GM19238 (cell line): ENCODE data around the gene LCAT.

ENCODE experiments used
- DNase-seq: peaks from one replicate; pipeline ENCODE4 v3.0.0; 2011; ENCODE audit warnings: low spot score; ENCODE audit not compliant: insufficient read length

The LCAT gene

DNA sequence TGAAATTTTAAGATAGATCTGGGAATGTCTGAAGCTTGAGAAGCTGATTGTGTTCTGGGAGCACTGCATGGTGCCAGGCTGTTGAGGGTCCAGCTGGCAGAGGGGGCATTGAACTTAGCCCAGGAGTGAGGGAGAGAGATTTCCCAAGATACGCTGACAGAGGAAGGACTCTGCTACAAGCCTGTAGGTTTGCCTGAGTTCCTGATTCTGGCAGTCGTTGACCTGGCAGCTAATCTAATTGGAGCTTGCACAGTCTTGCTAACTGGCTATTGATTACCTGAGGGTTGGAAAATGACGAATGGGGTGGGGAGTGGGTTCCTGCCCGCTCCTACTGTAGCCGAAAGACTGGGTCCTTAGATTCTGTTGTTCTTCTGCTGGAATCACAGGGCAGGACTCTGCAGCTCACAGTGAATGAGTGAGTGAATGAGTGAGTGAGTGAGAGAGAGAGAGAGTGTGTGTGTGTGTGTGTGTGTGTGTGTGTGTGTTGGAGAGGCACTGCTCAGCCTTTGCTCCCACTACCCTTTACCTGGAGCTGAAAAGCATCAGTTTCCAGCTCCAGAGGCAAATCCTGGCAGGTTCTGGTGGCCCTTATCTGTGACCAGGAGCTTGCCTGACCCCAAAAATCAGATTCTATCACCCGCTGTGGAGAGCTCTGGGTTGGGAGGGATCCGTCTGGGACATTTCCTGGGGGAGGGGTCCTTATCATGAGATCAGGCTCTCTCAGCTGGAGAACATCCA is 29.0 kb downstream of the LCAT start:
- DNase-seq, result no peak

GRCh38 chr16:67910158-67910557 is 33.8 kb downstream of the LCAT start:
- DNase-seq, result no peak

DNA sequence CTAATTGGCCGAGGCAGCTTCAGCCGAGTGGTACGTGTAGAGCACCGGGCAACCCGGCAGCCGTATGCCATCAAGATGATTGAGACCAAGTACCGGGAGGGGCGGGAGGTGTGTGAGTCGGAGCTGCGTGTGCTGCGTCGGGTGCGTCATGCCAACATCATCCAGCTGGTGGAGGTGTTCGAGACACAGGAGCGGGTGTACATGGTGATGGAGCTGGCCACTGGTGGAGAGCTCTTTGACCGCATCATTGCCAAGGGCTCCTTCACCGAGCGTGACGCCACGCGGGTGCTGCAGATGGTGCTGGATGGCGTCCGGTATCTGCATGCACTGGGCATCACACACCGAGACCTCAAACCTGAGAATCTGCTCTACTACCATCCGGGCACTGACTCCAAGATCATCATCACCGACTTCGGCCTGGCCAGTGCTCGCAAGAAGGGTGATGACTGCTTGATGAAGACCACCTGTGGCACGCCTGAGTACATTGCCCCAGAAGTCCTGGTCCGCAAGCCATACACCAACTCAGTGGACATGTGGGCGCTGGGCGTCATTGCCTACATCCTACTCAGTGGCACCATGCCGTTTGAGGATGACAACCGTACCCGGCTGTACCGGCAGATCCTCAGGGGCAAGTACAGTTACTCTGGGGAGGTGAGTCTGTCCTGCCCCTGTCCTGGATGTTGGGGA is 34.7 kb downstream of the LCAT start:
- DNase-seq, result no peak

GRCh38 chr16:67907397-67908180 is 36.3 kb downstream of the LCAT start:
- DNase-seq, result no peak

DNA sequence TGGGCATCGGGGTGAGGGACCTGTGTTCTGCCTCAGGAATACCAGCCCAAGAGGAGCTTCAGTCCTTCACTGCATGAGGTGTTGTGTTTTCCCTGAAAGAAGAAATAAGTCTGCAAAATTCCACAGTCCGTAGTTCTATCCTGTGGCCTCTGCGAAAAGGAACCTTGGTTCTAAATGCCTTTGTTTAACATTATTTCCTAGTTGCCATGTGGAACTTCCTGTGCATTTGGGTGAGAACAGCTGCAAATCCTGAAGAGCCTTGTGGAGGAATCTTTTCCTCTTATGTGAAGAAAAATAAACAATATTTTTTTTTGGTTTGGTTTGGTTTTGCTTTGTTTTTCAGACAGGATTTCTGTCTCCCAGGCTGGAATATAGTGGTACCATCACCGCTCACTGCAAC is 41.1 kb downstream of the LCAT start:
- no peak for DNase-seq

GRCh38 chr16:67901734-67902133 is 42.2 kb downstream of the LCAT start:
- no peak for DNase-seq

DNA sequence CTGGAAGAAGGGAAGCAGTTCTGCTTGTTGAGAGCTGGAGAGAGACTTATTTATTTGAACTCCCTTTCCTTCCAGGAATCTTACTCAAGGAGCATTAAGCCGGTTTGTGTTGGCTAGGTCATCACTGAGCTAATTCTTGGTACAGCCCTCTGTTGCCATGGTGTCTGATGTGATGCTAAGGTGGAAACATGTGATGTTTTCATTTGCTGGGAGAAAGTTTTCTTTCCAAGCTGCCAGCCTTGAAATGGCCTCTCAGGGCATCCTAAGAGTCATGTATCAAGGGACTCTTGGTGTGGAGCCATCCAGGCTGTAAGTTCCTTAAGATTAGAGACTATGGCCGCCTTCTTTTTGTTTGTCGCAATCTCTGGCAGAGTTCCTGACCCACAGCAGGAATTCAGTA is 46.7 kb downstream of the LCAT start:
- DNase-seq, result no peak

DNA sequence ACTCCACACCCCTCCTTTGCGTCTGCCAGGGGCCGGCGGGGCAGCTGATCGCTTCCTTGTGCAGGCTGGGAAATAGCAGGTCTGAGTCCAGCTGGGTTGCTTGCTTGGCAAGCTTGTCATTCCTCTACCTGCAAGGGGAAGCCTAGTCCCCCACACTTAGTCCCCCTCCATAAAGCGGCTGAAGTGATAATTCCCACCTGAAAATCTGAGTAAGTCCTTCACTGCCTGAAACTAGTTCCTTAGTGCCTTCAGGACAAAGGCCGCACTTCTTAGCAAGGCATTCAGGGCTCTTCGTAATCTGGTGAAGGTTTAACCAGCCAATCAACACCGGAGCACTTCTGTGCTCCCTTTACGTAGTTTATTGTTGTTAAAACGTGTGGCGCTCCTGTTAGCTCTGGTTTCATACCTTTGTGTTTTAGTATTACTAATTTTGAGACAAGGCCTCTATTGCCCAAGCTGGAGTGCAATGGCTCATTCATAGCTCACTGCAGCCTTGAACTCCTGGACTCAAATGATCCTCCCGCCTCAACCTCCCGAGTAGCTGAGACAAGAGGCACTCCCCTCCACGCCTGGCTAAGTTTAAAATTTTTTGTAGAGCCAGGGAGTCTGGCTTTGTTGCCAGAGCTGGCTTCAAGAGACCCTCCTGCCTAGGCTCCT is 50.0 kb downstream of the LCAT start:
- DNase-seq, result no peak

- peak; percentile 99 for DNase-seq
These were observed 50.8 kb downstream of the LCAT start, which contains the start of gene PSKH1 for GRCh38 chr16:67892899-67893742. Gene PSKH1, plus strand, starts transcription at chr16:67893254. Its CDS starts 15,496 bp downstream, at chr16:67908750.

- DNase-seq, result no peak
These were observed 51.5 kb downstream of the LCAT start for GRCh38 chr16:67892375-67892774.
